ENCODE results near the gene SLC22A17.

Gene SLC22A17

GRCh38 chr14:23382731-23383440 is 30.2 kb upstream of the SLC22A17 start:
- no peak overlapping the region for H3K4me3 ChIP-seq (ENCODE audit: low read length)
- DNase-seq (ENCODE audit: low read depth, low spot score) = no peak

GRCh38 chr14:23382276-23382675 is 29.6 kb upstream of the SLC22A17 start:
- no peak for DNase-seq (ENCODE audit: low read depth, low spot score)
- no peak overlapping the region for H3K4me3 ChIP-seq (ENCODE audit: low read length)

- DNase-seq (ENCODE audit: low read depth, low spot score) = no peak
Observed at GRCh38 chr14:23381871-23382270, 29.2 kb upstream of the SLC22A17 start.

GRCh38 chr14:23380976-23381375 is 28.3 kb upstream of the SLC22A17 start:
- no peak for DNase-seq (ENCODE audit: low read depth, low spot score)
- H3K4me3 ChIP-seq (ENCODE audit: low read length) = no peak overlapping the region

More at GRCh38 chr14:23381871-23382270, 29.2 kb upstream of the SLC22A17 start:
- no peak overlapping the region for H3K4me3 ChIP-seq (ENCODE audit: low read length)

- no peak overlapping the region for H3K4me3 ChIP-seq (ENCODE audit: low read length)
- DNase-seq (ENCODE audit: low read depth, low spot score) = no peak
Observed at GRCh38 chr14:23380197-23380914, 27.7 kb upstream of the SLC22A17 start.

- no peak overlapping the region for H3K4me3 ChIP-seq (ENCODE audit: low read length)
- DNase-seq (ENCODE audit: low read depth, low spot score) = peak; percentile 28
Observed at GRCh38 chr14:23379366-23380196, 26.9 kb upstream of the SLC22A17 start.

- no peak overlapping the region for H3K4me3 ChIP-seq (ENCODE audit: low read length)
- DNase-seq (ENCODE audit: low read depth, low spot score) = no peak
Observed at GRCh38 chr14:23378612-23379220, 26.0 kb upstream of the SLC22A17 start.

- no peak for DNase-seq (ENCODE audit: low read depth, low spot score)
Observed at GRCh38 chr14:23377573-23378563, 25.2 kb upstream of the SLC22A17 start.

GRCh38 chr14:23377198-23377550 is 24.5 kb upstream of the SLC22A17 start:
- H3K4me3 ChIP-seq (ENCODE audit: low read length) = no peak overlapping the region
- no peak for DNase-seq (ENCODE audit: low read depth, low spot score)

More at GRCh38 chr14:23377573-23378563, 25.2 kb upstream of the SLC22A17 start:
- H3K4me3 ChIP-seq (ENCODE audit: low read length) = no peak overlapping the region

GRCh38 chr14:23376482-23377197 is 24.0 kb upstream of the SLC22A17 start, which contains the start of gene CMTM5:
TSS of gene CMTM5 (plus strand) at chr14:23377046. CDS start at chr14:23377252, 206 bp downstream.
- no peak for DNase-seq (ENCODE audit: low read depth, low spot score)

GRCh38 chr14:23375527-23376251 is 23.0 kb upstream of the SLC22A17 start:
- no peak for DNase-seq (ENCODE audit: low read depth, low spot score)

More at GRCh38 chr14:23376482-23377197, 24.0 kb upstream of the SLC22A17 start, which contains the start of gene CMTM5:
- H3K4me3 ChIP-seq (ENCODE audit: low read length) = no peak within 1 kb of the TSS

GRCh38 chr14:23373041-23373440 is 20.4 kb upstream of the SLC22A17 start:
- DNase-seq (ENCODE audit: low read depth, low spot score) = no peak
- H3K4me3 ChIP-seq (ENCODE audit: low read length) = no peak overlapping the region

More at GRCh38 chr14:23375527-23376251, 23.0 kb upstream of the SLC22A17 start:
- no peak overlapping the region for H3K4me3 ChIP-seq (ENCODE audit: low read length)

GRCh38 chr14:23372509-23372908 is 19.8 kb upstream of the SLC22A17 start, which contains the start of gene IL25:
TSS of gene IL25 (plus strand) at chr14:23372809.
- H3K4me3 ChIP-seq (ENCODE audit: low read length) = no peak within 1 kb of the TSS

GRCh38 chr14:23371865-23372264 is 19.2 kb upstream of the SLC22A17 start:
- H3K4me3 ChIP-seq (ENCODE audit: low read length) = no peak overlapping the region
- no peak for DNase-seq (ENCODE audit: low read depth, low spot score)

More at GRCh38 chr14:23372509-23372908, 19.8 kb upstream of the SLC22A17 start, which contains the start of gene IL25:
- DNase-seq (ENCODE audit: low read depth, low spot score) = no peak

GRCh38 chr14:23370221-23370620 is 17.5 kb upstream of the SLC22A17 start:
- DNase-seq (ENCODE audit: low read depth, low spot score) = no peak
- H3K4me3 ChIP-seq (ENCODE audit: low read length) = no peak overlapping the region

- DNase-seq (ENCODE audit: low read depth, low spot score) = no peak
- H3K4me3 ChIP-seq (ENCODE audit: low read length) = no peak overlapping the region
Observed at GRCh38 chr14:23366426-23366921, 13.8 kb upstream of the SLC22A17 start.
